ENCODE measurements around the gene CD46. TPM values are rescaled to one million over a fixed set of nuclear protein-coding genes. Genes with fewer than 3 reads are reported as not detected.

CD46 gene
- total RNA-seq, 1 experiment from 2014 or later, result 62.1 TPM

- no peak overlapping the region for H3K27ac ChIP-seq
- peaks cover 20% of the 10 kb centered on the region for H3K4me1 ChIP-seq (replicated peaks)
Observed at GRCh38 chr1:207817778-207818751, 66.2 kb downstream of the CD46 start.

GRCh38 chr1:207818971-207819451 is 67.2 kb downstream of the CD46 start:
- DNase-seq (ENCODE audit: low read depth in 1 of 2, low spot score in 2 of 2), result peak; percentile 38 to 61
- Histone ChIP-seq H3K27me3 (replicated peaks) (no peaks in the 10 kb centered on the region), H3K4me3 (peak overlapping the region; percentile 24), H3K9me3 (replicated peaks) (no peaks in the 10 kb centered on the region), H3K4me1 (replicated peaks) (peaks cover 23% of the 10 kb centered on the region), H3K36me3 (peaks cover 5% of the 10 kb centered on the region), H3K27ac (peak overlapping the region; percentile 35; the same call in 1 of the 2 replicates)

More at GRCh38 chr1:207817778-207818751, 66.2 kb downstream of the CD46 start:
- peaks cover 5% of the 10 kb centered on the region for H3K36me3 ChIP-seq
- no peak for DNase-seq (ENCODE audit: low read depth in 1 of 2, low spot score in 2 of 2)
- no peaks in the 10 kb centered on the region for H3K9me3 ChIP-seq (replicated peaks)
- no peaks in the 10 kb centered on the region for H3K27me3 ChIP-seq (replicated peaks)
- H3K4me3 ChIP-seq, result no peak overlapping the region

DNA sequence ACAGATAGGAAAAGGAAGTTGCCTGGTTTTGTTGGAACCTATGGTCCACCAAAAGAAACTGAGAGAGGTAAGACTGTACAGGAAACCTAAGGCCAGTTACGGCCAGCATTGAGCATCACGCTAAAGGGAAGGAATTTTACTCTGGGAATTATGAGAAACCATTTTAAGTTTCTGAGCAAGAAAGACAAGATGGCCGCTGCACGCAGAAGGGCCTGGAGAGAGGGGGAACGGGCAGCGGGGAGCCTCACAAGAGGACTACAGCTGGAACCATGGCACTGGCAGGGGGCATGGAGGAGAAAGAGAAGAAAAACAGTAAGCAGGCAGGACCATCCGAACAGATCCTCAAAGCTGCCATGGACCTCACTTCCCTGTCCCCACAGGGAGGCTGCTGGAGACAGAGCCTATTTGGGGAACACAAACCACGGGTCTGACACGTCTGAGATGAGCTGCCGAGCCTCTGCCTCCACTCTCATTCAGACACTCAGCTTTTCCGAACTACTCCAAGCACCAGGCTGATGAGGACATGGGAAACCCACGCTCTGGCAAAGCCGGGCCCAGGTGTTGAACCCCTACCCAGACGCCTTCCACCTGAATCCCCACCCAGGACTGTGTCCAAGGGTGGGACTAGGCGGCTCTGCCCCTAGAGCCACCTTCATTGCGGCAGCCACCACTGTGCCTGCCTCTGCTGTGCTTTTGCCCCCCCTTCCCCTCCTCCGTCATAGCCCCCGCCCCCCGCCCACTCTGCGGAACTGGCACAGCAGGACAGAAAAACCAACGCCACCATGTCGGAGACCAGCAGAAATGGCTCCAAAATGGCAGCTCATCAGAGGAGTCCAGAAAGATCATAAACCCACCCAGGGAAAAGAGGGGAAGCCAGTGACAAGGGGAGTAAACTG is 69.0 kb downstream of the CD46 start:
- Histone ChIP-seq H3K27ac (no peak overlapping the region), H3K9me3 (replicated peaks) (no peaks in the 10 kb centered on the region), H3K27me3 (replicated peaks) (no peaks in the 10 kb centered on the region), H3K36me3 (no peaks in the 10 kb centered on the region), H3K4me1 (replicated peaks) (peaks cover 29% of the 10 kb centered on the region), H3K4me3 (no peak overlapping the region)
- DNase-seq (ENCODE audit: low read depth in 1 of 2, low spot score in 2 of 2), result no peak

DNA sequence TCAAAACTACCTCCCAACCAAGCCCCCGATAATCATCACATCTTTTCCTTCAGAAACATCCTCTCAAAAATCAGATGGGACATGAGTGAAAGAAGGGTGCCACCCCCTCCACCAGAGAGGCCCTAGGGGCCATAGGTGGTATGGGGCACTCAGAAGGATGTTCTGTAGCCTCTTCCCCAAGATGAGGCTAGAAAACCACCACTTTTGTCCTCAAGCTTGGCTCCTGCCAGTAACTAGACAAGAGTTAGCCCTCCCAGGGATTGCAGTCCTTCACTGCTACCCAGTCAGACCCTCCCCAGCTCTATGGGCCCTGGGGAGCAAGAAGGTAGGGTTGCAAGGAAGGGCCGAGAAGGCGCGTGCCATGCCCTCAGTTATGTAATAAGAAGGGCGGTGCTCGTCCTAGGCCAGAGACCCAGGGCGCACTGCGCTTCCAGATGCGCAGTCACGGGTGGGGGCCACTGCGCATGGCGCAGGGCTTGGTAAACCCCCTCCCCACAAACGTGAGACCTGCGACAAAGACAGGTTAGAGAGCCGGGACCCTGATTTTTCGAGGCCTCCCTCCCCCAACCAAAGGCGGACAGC is 69.7 kb downstream of the CD46 start:
- no peaks in the 10 kb centered on the region for H3K9me3 ChIP-seq (replicated peaks)
- no peaks in the 10 kb centered on the region for H3K27me3 ChIP-seq (replicated peaks)
- H3K27ac ChIP-seq, result no peak overlapping the region
- H3K4me1 ChIP-seq (replicated peaks), result peaks cover 30% of the 10 kb centered on the region
- H3K4me3 ChIP-seq, result no peak overlapping the region
- H3K36me3 ChIP-seq, result no peaks in the 10 kb centered on the region
- DNase-seq (ENCODE audit: low read depth in 1 of 2, low spot score in 2 of 2), result no peak

DNA sequence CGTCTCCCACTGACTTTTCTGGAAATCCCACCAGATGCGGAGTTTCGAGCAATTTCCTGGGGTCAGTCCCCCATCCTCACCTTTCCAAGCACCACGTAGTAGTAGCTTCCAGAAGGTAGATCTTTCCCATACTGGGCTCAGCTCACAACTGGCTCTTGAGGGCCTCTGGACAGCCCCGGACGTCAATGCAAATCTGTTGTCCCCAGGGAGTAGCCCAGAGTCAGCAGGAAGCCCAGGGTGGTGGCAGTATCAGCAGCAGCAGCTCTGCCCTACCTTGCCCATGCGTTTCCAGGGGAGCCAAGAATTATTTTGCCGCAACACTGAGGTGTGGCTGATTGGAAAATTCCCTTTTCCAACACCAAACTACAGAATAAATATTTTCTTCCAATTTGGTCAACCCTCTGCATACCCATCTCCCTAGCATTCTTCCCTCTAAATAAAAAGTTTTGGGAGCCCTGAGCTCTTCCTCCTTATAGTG is 70.3 kb downstream of the CD46 start:
- Histone ChIP-seq H3K4me1 (replicated peaks) (peaks cover 30% of the 10 kb centered on the region), H3K27me3 (replicated peaks) (no peaks in the 10 kb centered on the region), H3K27ac (no peak overlapping the region), H3K4me3 (no peak overlapping the region), H3K9me3 (replicated peaks) (no peaks in the 10 kb centered on the region), H3K36me3 (no peaks in the 10 kb centered on the region)
- DNase-seq (ENCODE audit: low read depth in 1 of 2, low spot score in 2 of 2), result no peak

DNA sequence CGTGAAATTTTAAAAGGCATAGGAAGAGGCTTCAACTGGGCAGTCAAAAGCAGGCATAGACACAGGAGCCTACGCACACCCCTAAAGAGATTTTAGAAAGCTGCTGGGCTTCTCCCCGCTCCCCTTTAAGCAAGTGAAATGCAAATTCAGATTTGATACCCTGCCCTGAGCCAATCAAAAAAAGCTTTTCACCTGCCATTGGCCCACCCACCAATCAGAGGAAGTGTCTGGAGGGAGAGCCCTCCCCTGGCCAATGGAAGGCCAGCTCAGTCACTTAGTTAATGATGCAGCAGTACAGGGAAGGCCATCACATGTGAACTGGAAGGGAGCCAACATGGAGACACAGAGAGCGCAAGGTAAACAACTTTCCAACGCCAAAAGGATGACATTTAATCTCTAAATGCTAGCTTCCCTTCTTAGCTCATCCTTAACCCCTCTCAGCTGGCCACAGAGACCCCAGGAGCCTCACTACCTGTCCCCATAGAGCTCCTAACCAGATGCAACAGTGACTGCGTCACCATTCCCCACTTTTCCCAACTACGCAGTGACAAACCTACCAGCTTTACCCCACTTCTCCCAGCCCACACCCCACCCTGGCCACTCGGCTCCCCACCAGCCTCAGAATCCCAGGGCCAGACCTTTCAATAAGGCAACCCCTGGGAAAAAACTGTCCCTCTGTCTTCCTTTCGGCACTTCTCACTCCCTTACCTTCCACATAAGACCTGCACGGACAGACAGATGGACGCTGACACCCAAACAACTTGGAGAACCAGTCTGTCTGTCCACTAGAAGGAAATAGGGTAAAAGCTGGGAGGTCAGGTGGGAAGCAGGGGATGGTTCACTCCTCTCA is 71.0 kb downstream of the CD46 start:
- H3K9me3 ChIP-seq (replicated peaks), result no peaks in the 10 kb centered on the region
- H3K27ac ChIP-seq, result no peak overlapping the region
- no peak for DNase-seq (ENCODE audit: low read depth in 1 of 2, low spot score in 2 of 2)
- H3K27me3 ChIP-seq (replicated peaks), result no peaks in the 10 kb centered on the region
- H3K36me3 ChIP-seq, result no peaks in the 10 kb centered on the region
- H3K4me3 ChIP-seq, result no peak overlapping the region
- H3K4me1 ChIP-seq (replicated peaks), result peaks cover 30% of the 10 kb centered on the region

- DNase-seq (ENCODE audit: low read depth in 1 of 2, low spot score in 2 of 2), result no peak
- Histone ChIP-seq H3K9me3 (replicated peaks) (no peaks in the 10 kb centered on the region), H3K4me3 (no peak overlapping the region), H3K36me3 (no peaks in the 10 kb centered on the region), H3K4me1 (replicated peaks) (peaks cover 28% of the 10 kb centered on the region), H3K27me3 (replicated peaks) (no peaks in the 10 kb centered on the region), H3K27ac (no peak overlapping the region)
Observed at GRCh38 chr1:207823531-207823879, 71.7 kb downstream of the CD46 start.

DNA sequence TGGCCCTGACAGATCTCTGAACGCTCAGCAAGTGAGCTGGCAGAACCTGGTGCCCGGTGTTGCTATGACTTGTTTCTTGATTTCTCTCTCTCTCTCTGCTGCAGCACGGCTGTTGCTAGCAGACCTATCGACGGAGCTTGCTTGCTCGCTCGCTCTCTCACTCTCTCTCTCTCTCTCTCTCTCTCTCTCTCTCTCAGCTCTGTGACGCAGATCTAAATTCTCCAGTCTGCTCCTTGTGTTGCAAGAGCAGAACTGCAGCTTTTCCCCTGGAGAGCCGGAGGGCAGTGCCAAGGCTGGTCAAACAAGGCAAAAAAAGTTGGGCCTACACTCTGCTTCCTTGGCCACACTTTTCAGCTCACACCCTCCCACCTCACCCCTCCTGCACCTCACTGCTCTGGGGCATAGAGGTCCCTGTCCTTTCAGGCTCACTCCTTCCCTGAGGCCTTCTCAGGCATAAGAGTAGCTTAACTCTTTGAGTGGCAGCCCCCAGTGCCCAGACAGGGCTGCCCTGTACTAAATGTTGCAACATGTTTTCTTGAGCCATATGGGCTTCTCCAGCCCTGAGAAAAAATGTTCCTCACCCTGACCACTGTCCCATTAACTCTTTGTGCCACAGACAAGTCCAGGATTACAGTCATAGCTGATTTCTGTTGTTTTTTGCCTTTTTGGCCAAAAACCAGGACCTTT is 72.2 kb downstream of the CD46 start:
- DNase-seq (ENCODE audit: low read depth in 1 of 2, low spot score in 2 of 2), result peak; percentile 66 to 71
- Histone ChIP-seq H3K9me3 (replicated peaks) (no peaks in the 10 kb centered on the region), H3K27ac (no peak overlapping the region), H3K4me1 (replicated peaks) (peaks cover 23% of the 10 kb centered on the region), H3K27me3 (replicated peaks) (no peaks in the 10 kb centered on the region), H3K36me3 (no peaks in the 10 kb centered on the region), H3K4me3 (no peak overlapping the region)

DNA sequence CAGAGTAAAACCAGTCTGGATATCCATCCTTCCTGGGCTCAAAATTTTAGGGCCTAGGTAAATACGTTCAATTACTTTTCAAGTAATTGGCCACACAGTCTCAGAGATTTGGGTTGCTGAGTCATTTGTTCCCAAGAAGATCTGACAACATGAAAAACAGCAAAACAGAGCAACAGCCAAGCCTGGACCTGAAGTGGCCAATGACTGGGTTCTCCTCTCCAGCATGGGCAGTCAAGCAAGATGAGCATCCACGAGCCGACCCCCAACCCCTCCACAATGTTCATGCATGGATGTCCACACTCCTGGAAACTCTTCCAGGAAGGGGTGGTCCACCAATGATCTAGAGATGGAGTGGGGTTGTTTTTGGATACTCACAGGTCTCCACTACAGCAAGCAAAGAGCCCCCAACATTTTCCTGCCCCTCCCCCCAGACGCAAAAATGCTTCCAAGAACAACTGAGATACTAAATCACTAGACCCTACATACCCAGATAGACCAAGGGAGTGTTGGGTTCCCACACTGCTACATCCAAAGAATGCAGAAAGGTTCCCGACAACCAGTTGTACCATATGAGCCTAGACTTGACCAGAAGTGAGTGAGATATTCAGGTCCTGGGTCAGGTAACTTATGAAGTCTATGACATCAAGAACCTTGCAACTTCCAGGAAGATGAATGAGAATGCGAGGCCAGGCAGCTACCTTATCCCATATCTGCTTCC is 73.0 kb downstream of the CD46 start:
- H3K9me3 ChIP-seq (replicated peaks), result no peaks in the 10 kb centered on the region
- peaks cover 18% of the 10 kb centered on the region for H3K4me1 ChIP-seq (replicated peaks)
- H3K36me3 ChIP-seq, result no peaks in the 10 kb centered on the region
- H3K4me3 ChIP-seq, result no peak overlapping the region
- H3K27me3 ChIP-seq (replicated peaks), result no peaks in the 10 kb centered on the region
- DNase-seq (ENCODE audit: low read depth in 1 of 2, low spot score in 2 of 2), result no peak
- H3K27ac ChIP-seq, result no peak overlapping the region

- no peaks in the 10 kb centered on the region for H3K36me3 ChIP-seq
- H3K4me1 ChIP-seq (replicated peaks), result peaks cover 18% of the 10 kb centered on the region
- H3K4me3 ChIP-seq, result no peak overlapping the region
- H3K27ac ChIP-seq, result no peak overlapping the region
- no peaks in the 10 kb centered on the region for H3K9me3 ChIP-seq (replicated peaks)
- DNase-seq (ENCODE audit: low read depth in 1 of 2, low spot score in 2 of 2), result no peak
- H3K27me3 ChIP-seq (replicated peaks), result no peaks in the 10 kb centered on the region
Observed at GRCh38 chr1:207825409-207825695, 73.5 kb downstream of the CD46 start.

DNA sequence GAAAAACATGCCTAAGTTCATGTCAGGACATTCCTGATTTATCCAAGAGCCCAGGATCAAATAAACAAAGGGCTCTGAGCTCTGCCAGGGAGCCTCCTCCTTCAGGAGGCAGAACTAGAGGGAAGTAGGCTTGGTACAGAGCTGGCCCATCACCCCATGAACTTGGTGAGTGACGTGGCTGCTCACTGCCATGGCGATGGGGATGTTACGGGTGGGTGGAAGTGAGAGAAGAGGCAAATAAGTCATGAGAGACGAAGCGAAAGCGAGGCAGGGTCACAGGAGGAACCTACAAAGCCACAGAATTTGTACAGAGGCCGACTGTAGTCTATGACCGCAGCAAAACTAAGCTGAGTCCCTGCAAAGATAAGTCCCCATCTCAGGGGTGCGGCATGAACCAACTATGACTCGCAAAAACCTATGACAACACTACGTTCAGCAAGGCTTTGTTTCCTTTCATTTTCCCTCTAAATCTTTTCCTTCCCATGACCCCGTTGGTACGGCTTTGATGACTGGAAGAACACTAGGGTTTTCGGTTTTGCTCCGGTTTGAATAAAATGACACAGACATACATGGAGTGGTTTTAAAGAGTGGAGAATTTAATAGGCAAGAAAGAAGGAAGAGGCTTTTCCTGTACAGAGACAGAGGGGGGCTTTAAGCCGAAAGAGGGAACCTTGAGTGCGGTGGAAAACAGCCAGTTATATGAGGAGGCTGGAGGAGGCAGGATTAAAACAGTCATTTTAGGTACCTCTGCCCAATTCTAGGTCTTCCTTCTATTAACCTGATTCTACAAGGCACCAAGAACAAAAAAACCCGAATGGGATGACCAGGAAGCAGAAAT is 74.1 kb downstream of the CD46 start:
- Histone ChIP-seq H3K27ac (no peak overlapping the region), H3K36me3 (no peaks in the 10 kb centered on the region), H3K4me3 (no peak overlapping the region), H3K9me3 (replicated peaks) (no peaks in the 10 kb centered on the region), H3K27me3 (replicated peaks) (no peaks in the 10 kb centered on the region), H3K4me1 (replicated peaks) (peaks cover 18% of the 10 kb centered on the region)
- no peak for DNase-seq (ENCODE audit: low read depth in 1 of 2, low spot score in 2 of 2)
